Measurements from ENCODE around the gene MCUB.

Gene MCUB

GRCh38 chr4:109631532-109632108 is 71.6 kb downstream of the MCUB start:
- no peak for TF ChIP-seq CTCF (IDR thresholded peaks at IDR 0.05; ENCODE audit: low read depth, low read length, missing control alignments)
- no peak for DNase-seq (ENCODE audit: low read depth)
- H3K4me3 ChIP-seq (ENCODE audit: low read depth, low read length): no peak overlapping the region
- in situ Hi-C loops (cut with HindIII; ENCODE audit: low sequenced_read_pairs): no loop called here

GRCh38 chr4:109640644-109641043 is 80.6 kb downstream of the MCUB start:
- in situ Hi-C loops (cut with HindIII; ENCODE audit: low sequenced_read_pairs): no loop called here
- no peak for DNase-seq (ENCODE audit: low read depth)
- no peak overlapping the region for H3K4me3 ChIP-seq (ENCODE audit: low read depth, low read length)
- TF ChIP-seq CTCF (IDR thresholded peaks at IDR 0.05; ENCODE audit: low read depth, low read length, missing control alignments): no peak

GRCh38 chr4:109645874-109646710 is 86.0 kb downstream of the MCUB start:
- no peak for DNase-seq (ENCODE audit: low read depth)
- in situ Hi-C loops (cut with HindIII; ENCODE audit: low sequenced_read_pairs): no loop called here

GRCh38 chr4:109648266-109648996 is 88.4 kb downstream of the MCUB start:
- no peak for DNase-seq (ENCODE audit: low read depth)
- TF ChIP-seq CTCF (IDR thresholded peaks at IDR 0.05; ENCODE audit: low read depth, low read length, missing control alignments): no peak
- in situ Hi-C loops (cut with HindIII; ENCODE audit: low sequenced_read_pairs): no loop called here

More at GRCh38 chr4:109645874-109646710, 86.0 kb downstream of the MCUB start:
- H3K4me3 ChIP-seq (ENCODE audit: low read depth, low read length): no peak overlapping the region
- no peak for TF ChIP-seq CTCF (IDR thresholded peaks at IDR 0.05; ENCODE audit: low read depth, low read length, missing control alignments)

GRCh38 chr4:109648997-109649575 is 89.0 kb downstream of the MCUB start:
- in situ Hi-C loops (cut with HindIII; ENCODE audit: low sequenced_read_pairs): no loop called here
- no peak for TF ChIP-seq CTCF (IDR thresholded peaks at IDR 0.05; ENCODE audit: low read depth, low read length, missing control alignments)
- no peak for DNase-seq (ENCODE audit: low read depth)
- no peak overlapping the region for H3K4me3 ChIP-seq (ENCODE audit: low read depth, low read length)

More at GRCh38 chr4:109648266-109648996, 88.4 kb downstream of the MCUB start:
- no peak overlapping the region for H3K4me3 ChIP-seq (ENCODE audit: low read depth, low read length)

GRCh38 chr4:109649872-109650271 is 89.8 kb downstream of the MCUB start:
- no peak for TF ChIP-seq CTCF (IDR thresholded peaks at IDR 0.05; ENCODE audit: low read depth, low read length, missing control alignments)
- in situ Hi-C loops (cut with HindIII; ENCODE audit: low sequenced_read_pairs): no loop called here
- DNase-seq (ENCODE audit: low read depth): no peak
- no peak overlapping the region for H3K4me3 ChIP-seq (ENCODE audit: low read depth, low read length)

Data from astrocyte of the cerebellum (primary cell).